ENCODE data around the gene NCBP1. TPM values are rescaled to one million over a fixed set of nuclear protein-coding genes. Genes with fewer than 3 reads are reported as not detected.

NCBP1 gene
- polyA plus RNA-seq, 1 of the 3 experiments (the other 2 are of a cell fraction) = 11.3 TPM

DNA sequence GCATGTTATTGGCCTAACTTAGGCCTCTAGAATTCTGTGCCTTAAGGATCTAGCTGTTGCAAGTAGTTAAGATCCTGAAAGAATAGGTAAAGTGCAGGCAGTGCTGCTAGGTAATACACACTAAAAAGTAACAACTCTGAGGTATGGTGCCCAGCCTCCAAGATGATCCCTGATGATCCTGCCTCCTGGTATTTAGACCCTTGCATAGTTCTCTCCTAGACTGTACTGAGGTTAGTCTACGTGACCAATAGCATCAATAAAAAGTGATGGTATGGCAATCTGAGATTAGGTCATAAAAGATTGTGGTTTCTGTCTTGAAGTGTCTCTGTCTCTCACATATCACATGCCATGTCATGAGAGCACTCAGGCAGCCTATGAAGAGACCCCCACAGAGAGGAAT, 9.7 kb upstream of the NCBP1 start:
- no peaks in the 10 kb centered on the region for H3K9me3 ChIP-seq
- H3F3A ChIP-seq (replicated peaks; ENCODE audit: insufficient read depth) = no peaks in the 10 kb centered on the region
- WGBS (ENCODE audit: low lambda C conversion rate) = 100% methylated on average over 1 of the region's 1 CpG
- no peak overlapping the region for H3K9ac ChIP-seq
- CTCF ChIA-PET = interaction anchor here (1.1 to 4.6 kb wide), 3 partner anchors 8 to 156 kb away, joined by 4 to 23 read pairs (median 6); no protein-coding TSS in a partner anchor
- H3K4me1 ChIP-seq (ENCODE audit: control insufficient read depth in 1 of 2, insufficient read depth in 2 of 2, low read depth in 1 of 2, low read length in 1 of 2) = no peaks in the 10 kb centered on the region; a peak in 1 of 4 replicates
- H3K9me2 ChIP-seq = no peaks in the 10 kb centered on the region
- no peak overlapping the region for H3K4me2 ChIP-seq
- no peak overlapping the region for H3K27ac ChIP-seq (ENCODE audit: low read depth in 2 of 2, low read length in 1 of 2)
- POLR2A ChIA-PET = no interaction called here
- no peak overlapping the region for H3K4me3 ChIP-seq (ENCODE audit: low read depth in 2 of 2, low read length in 1 of 2)
- H4K20me1 ChIP-seq (ENCODE audit: insufficient read depth) = no peaks in the 10 kb centered on the region
- no peak for DNase-seq
- no peak overlapping the region for H2AFZ ChIP-seq (ENCODE audit: low read depth)
- H3K79me2 ChIP-seq (ENCODE audit: insufficient read depth) = peaks cover 33% of the 10 kb centered on the region
- no peak for TF ChIP-seq GABPA (IDR thresholded peaks at IDR 0.05; ENCODE audit: low read depth)
- no peak for TF ChIP-seq CHD2 (IDR thresholded peaks at IDR 0.05; ENCODE audit: low read length, partially characterized antibody)
- H3K36me3 ChIP-seq (replicated peaks in 1 of 2; ENCODE audit: control insufficient read depth in 1 of 2, insufficient read depth in 2 of 2, low read length in 1 of 2) = peaks cover 27 to 44% of the 10 kb centered on the region in 2 experiments
- no peaks in the 10 kb centered on the region for H3K27me3 ChIP-seq (ENCODE audit: insufficient read depth)

DNA sequence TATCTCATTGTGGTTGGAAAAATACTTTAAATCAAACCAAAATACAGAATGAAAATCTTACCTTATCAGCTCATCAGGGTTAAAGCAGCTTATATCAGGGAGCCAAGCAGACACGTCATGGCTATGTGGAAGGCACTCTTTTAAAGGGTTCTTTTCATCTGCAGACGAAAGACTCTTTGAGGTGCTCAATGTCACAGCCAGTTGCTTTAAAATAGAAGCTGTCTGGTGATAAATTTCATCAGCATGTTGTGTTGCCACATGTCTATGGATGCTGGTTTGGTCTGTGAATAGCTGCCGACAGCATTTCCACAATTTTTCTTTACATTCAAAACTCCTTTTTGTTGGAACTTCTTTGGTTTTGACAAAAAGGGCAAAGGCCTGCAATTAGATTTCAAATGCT, 8.0 kb upstream of the NCBP1 start:
- ChIA-PET POLR2A (no interaction called here), CTCF (interaction anchor here (1.5 to 4.6 kb wide), 3 partner anchors 10 to 158 kb away, joined by 6 to 23 read pairs (median 16); no protein-coding TSS in a partner anchor)
- DNase-seq = no peak
- Histone ChIP-seq H3K9me2 (no peaks in the 10 kb centered on the region), H3K36me3 (replicated peaks in 1 of 2; ENCODE audit: control insufficient read depth in 1 of 2, insufficient read depth in 2 of 2, low read length in 1 of 2) (peaks cover 22 to 42% of the 10 kb centered on the region in 2 experiments), H3K9ac (no peak overlapping the region), H3F3A (replicated peaks; ENCODE audit: insufficient read depth) (no peaks in the 10 kb centered on the region), H3K9me3 (no peaks in the 10 kb centered on the region), H3K4me1 (ENCODE audit: control insufficient read depth in 1 of 2, insufficient read depth in 2 of 2, low read depth in 1 of 2, low read length in 1 of 2) (no peaks in the 10 kb centered on the region; a peak in 1 of 4 replicates), H3K27me3 (ENCODE audit: insufficient read depth) (no peaks in the 10 kb centered on the region), H3K4me2 (no peak overlapping the region), H2AFZ (ENCODE audit: low read depth) (no peak overlapping the region), H3K27ac (ENCODE audit: low read depth in 2 of 2, low read length in 1 of 2) (no peak overlapping the region), H4K20me1 (ENCODE audit: insufficient read depth) (no peaks in the 10 kb centered on the region), H3K4me3 (ENCODE audit: low read depth in 2 of 2, low read length in 1 of 2) (no peak overlapping the region), H3K79me2 (ENCODE audit: insufficient read depth) (peaks cover 47% of the 10 kb centered on the region)
- WGBS (ENCODE audit: low lambda C conversion rate) = 68% methylated on average over 3 of the region's 3 CpGs
- TF ChIP-seq RXRA (IDR thresholded peaks at IDR 0.05; ENCODE audit: borderline replicate concordance, low read depth) = no peak
- no peak for TF ChIP-seq FOXM1 (IDR thresholded peaks at IDR 0.05; ENCODE audit: low read depth)
- TF ChIP-seq, protein P1, sequence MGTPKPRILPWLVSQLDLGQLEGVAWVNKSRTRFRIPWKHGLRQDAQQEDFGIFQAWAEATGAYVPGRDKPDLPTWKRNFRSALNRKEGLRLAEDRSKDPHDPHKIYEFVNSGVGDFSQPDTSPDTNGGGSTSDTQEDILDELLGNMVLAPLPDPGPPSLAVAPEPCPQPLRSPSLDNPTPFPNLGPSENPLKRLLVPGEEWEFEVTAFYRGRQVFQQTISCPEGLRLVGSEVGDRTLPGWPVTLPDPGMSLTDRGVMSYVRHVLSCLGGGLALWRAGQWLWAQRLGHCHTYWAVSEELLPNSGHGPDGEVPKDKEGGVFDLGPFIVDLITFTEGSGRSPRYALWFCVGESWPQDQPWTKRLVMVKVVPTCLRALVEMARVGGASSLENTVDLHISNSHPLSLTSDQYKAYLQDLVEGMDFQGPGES (IDR thresholded peaks at IDR 0.05; ENCODE audit: low read depth, low read length) = no peak
- TF ChIP-seq RAD21 (IDR thresholded peaks at IDR 0.05; ENCODE audit: low read length) = no peak
- TF ChIP-seq, protein P2, sequence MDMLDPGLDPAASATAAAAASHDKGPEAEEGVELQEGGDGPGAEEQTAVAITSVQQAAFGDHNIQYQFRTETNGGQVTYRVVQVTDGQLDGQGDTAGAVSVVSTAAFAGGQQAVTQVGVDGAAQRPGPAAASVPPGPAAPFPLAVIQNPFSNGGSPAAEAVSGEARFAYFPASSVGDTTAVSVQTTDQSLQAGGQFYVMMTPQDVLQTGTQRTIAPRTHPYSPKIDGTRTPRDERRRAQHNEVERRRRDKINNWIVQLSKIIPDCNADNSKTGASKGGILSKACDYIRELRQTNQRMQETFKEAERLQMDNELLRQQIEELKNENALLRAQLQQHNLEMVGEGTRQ (IDR thresholded peaks at IDR 0.05; ENCODE audit: borderline replicate concordance, low read depth, low read length) = no peak
- no peak for TF ChIP-seq RFX5 (IDR thresholded peaks at IDR 0.05; ENCODE audit: low read length)
- no peak for TF ChIP-seq RCOR1 (IDR thresholded peaks at IDR 0.05; ENCODE audit: low read length)
- TF ChIP-seq NRF1 (IDR thresholded peaks at IDR 0.05; ENCODE audit: low read depth, low read length) = no peak
- TF ChIP-seq GATA2 (CRISPR knock-in tag; IDR thresholded peaks at IDR 0.05) = no peak
- TF ChIP-seq, protein P3, sequence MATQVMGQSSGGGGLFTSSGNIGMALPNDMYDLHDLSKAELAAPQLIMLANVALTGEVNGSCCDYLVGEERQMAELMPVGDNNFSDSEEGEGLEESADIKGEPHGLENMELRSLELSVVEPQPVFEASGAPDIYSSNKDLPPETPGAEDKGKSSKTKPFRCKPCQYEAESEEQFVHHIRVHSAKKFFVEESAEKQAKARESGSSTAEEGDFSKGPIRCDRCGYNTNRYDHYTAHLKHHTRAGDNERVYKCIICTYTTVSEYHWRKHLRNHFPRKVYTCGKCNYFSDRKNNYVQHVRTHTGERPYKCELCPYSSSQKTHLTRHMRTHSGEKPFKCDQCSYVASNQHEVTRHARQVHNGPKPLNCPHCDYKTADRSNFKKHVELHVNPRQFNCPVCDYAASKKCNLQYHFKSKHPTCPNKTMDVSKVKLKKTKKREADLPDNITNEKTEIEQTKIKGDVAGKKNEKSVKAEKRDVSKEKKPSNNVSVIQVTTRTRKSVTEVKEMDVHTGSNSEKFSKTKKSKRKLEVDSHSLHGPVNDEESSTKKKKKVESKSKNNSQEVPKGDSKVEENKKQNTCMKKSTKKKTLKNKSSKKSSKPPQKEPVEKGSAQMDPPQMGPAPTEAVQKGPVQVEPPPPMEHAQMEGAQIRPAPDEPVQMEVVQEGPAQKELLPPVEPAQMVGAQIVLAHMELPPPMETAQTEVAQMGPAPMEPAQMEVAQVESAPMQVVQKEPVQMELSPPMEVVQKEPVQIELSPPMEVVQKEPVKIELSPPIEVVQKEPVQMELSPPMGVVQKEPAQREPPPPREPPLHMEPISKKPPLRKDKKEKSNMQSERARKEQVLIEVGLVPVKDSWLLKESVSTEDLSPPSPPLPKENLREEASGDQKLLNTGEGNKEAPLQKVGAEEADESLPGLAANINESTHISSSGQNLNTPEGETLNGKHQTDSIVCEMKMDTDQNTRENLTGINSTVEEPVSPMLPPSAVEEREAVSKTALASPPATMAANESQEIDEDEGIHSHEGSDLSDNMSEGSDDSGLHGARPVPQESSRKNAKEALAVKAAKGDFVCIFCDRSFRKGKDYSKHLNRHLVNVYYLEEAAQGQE (IDR thresholded peaks at IDR 0.05; ENCODE audit: low read depth, low read length) = no peak
- TF ChIP-seq CHD2 (IDR thresholded peaks at IDR 0.05; ENCODE audit: low read length, partially characterized antibody) = no peak
- TF ChIP-seq, protein P4, sequence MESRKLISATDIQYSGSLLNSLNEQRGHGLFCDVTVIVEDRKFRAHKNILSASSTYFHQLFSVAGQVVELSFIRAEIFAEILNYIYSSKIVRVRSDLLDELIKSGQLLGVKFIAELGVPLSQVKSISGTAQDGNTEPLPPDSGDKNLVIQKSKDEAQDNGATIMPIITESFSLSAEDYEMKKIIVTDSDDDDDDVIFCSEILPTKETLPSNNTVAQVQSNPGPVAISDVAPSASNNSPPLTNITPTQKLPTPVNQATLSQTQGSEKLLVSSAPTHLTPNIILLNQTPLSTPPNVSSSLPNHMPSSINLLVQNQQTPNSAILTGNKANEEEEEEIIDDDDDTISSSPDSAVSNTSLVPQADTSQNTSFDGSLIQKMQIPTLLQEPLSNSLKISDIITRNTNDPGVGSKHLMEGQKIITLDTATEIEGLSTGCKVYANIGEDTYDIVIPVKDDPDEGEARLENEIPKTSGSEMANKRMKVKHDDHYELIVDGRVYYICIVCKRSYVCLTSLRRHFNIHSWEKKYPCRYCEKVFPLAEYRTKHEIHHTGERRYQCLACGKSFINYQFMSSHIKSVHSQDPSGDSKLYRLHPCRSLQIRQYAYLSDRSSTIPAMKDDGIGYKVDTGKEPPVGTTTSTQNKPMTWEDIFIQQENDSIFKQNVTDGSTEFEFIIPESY (IDR thresholded peaks at IDR 0.05; ENCODE audit: borderline replicate concordance, low read depth) = no peak
- no peak for TF ChIP-seq POLR2AphosphoS5 (IDR thresholded peaks at IDR 0.05; ENCODE audit: low read depth, low read length)
- no peak for TF ChIP-seq SIN3A (IDR thresholded peaks at IDR 0.05; ENCODE audit: borderline replicate concordance, low read depth, low read length)
- no peak for TF ChIP-seq EZH2phosphoT487 (IDR thresholded peaks at IDR 0.05; ENCODE audit: borderline replicate concordance, low read depth)
- TF ChIP-seq EP300 (IDR thresholded peaks at IDR 0.05; ENCODE audit: borderline replicate concordance in 1 of 2, low read depth in 1 of 2, low read length in 1 of 2) = no peak

All from SK-N-SH (cell line).